ENCODE data around the gene PCSK1N.
A peak's percentile ranks its signal among the peaks of the same experiment; 100 is the strongest.
"Not testable (repeated sequence)": the region's sequence is repeated elsewhere in the genome, so short reads cannot be mapped to it uniquely, and the experiment has no call there.

PCSK1N gene, protein sequence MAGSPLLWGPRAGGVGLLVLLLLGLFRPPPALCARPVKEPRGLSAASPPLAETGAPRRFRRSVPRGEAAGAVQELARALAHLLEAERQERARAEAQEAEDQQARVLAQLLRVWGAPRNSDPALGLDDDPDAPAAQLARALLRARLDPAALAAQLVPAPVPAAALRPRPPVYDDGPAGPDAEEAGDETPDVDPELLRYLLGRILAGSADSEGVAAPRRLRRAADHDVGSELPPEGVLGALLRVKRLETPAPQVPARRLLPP
- total RNA-seq, result 3.8 reads per million, percentile 14 among the genes with 10 or more reads in this experiment

DNA sequence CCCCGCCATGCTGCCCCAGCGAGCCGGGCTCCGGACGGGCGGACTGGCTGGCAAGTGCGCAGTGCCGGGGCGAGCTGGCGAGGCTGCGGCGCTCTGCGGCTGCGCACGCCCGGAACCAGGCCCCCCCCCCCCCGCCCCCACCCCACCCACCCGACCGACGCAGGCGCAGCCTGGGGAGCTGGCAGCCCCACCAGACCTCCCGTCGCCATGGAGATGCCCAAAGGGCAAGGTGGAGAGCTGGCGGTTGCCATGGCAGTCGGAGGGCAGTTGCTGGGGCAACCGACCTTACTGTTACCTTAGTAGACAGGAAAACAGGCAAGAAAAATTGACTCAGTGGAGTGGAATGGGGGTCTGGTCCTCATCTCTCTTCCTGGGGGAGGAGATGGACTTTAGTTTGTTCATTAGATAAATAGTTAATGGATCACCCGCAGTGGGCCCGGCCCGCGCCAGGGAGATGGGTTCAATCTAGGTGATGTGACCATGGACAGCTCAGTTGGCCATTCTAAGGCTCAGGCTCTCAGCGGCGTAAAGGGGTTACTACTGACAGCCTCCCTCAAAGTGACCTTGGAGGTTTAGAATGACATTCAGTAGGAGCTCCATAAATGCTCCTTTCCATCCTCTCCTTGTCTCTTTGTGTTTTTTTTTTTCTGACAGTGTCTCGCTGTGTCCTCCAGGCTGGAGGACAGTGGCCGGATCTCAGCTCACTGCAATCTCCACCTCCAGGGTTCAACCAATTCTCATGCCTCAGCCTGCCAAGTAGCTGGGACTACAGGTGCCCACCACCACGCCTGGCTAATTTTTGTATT, at the start of gene PCSK1N:
TSS of gene PCSK1N (minus strand) at position 87 of the 806 bp plus-strand sequence. CDS start at position 9, 78 bp downstream.
- peak; percentile 23 for DNase-seq

DNA sequence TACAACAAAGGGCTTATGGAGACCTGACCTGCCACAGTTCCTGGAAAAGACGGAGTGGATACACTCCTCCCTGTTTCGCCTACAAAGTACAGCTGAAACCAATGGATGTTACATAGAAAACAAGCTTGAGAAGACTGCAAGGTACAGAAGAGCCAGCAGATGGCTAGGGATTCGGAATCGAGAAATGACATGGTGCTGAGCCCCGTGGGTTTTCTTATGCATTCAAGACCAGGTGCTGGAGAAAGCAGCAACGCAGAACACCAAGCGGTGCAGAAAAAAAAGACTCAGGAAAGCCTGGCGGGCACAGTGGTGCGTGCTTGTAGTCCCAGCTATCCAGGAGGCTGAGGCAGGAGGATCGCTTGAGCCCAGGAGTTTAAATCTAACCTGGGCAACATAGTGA, 48.3 kb upstream of the PCSK1N start:
- DNase-seq, result no peak

DNA sequence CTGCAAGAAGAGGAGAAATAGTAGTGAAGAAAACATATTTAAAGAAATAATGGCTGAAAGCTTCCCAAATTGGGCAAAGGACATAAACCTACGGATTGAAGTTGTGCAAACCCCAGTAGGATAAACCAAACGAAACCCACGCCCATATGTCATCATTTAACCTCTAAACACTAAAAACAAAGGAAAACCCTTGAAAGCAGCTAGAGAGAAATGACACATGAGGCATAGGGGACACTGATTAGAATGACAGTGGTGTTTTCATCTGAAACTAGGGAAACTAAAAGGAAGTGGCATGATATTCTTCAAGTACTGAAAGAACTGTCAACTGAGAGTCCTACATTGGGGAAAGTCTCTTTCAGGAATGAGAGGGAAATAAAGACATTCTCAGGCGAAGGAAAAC, 41.5 kb upstream of the PCSK1N start:
- DNase-seq, result not testable (repeated sequence)

DNA sequence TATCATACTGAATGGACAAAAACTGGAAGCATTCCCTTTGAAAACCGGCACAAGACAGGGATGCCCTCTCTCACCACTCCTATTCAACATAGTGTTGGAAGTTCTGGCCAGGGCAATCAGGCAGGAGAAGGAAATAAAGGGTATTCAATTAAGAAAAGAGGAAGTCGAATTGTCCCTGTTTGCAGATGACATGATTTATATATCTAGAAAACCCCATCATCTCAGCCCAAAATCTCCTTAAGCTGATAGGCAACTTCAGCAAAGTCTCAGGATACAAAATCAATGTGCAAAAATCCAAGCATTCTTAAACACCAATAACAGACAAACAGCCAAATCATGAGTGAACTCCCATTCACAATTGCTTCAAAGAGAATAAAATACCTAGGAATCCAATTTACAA, 36.6 kb upstream of the PCSK1N start:
- DNase-seq, result not testable (repeated sequence)

DNA sequence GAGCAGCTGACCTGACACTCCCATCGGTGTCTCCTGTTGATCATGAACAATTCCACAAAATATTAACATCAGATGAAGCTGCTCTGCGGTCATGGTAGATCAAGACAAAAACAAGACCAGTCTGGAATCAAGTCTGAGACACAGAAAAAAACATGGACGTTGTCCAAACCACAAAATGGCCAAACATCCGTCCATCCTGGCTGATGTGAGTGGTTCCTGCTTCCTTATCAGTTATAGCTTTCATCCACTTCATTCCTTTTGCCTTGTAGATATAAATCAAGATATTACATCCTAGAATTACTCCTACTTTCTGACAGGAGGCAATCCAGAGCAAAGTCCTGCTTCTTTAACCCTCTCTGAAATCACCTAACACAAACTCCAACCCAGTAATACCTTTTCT, 28.8 kb upstream of the PCSK1N start:
- DNase-seq, result no peak

DNA sequence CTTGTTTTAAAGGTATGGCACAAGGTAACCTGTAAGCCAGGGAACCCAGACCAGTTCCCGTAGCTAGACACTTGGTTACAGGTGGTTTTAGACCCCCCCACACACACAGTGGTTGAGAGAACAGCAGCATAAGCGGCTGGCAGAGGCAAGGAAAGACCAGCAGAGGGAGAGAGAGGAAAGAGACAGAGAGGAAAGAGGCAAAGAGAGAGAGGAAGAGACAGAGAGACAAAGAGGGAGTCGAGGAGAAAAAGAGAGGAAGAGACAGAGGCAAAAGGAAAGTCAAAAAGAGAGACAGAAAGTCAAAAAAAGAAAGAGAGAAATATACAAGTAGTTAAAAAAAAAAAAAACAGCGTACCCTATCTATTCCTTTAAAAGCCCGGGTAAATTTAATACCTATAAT, 19.5 kb upstream of the PCSK1N start:
- no peak for DNase-seq

DNA sequence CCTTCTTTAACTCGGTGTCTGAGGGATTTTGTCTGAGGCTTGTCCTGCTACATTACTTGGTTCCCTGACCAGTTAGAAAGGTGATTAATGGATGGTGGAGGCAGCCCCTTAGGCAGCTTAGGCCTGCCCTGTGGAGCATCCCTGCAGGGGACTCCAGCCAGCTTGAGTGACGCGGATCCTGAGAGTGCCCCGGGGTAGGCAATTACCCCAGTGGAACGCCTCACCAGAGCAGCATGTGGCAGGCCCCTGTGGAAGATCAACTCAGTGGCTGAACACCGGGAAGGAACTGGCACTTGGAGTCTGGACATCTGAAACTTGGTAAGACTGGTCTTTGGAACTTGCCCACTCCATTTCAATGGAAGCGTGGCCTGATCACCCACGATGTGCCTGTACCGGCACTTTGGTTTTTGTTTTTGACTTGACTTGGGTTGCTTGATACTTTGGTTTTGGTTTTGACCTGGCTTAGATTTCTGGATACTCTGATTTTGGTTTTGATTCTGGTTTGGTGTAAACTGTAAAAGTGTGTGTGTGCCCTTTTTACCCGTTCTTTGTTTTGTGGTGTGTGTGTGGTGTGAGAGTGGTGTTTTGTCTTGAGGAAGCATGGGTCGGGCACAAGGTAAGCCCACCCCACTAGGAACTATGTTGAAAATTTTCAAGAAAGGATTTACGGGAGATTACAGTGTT, 18.9 kb upstream of the PCSK1N start:
- DNase-seq, result not testable (repeated sequence)

DNA sequence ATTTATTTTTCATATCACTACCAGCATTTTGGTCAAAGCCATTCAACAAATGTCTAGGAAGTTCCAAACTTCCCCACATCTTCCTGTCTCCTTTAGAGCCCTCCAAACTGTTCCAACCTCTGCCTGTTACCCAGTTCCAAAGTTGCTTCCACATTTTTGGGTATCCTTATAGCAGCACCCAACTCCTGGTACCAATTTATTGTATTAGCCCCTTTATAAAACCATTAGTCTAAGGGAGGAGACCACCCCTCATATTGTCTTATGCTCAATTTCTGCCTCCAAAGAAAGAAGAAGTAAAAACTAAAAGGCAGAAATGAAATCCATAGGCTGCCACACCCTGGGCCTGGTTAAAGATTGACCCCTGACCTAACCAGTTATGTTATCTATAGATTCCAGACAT, 18.1 kb upstream of the PCSK1N start:
- not testable (repeated sequence) for DNase-seq

DNA sequence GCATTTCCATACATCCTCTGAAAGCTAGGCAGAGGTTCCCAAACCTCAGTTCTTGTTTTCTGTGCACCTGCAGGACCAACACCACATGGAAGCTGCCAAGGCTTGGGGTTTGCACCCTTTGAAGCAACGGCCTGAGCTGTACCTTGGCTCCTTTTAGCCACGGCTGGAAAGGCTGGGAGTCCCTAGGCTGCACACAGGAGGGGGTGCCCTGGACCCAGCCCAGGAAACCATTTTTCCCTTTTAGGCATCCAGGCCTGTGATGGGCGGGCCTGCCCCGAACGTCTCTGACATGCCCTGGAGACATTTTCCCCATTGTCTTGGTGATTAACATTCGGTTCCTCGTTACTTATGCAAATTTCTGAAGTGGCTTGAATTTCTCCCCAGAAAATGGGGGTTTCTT, 17.4 kb upstream of the PCSK1N start:
- no peak for DNase-seq

DNA sequence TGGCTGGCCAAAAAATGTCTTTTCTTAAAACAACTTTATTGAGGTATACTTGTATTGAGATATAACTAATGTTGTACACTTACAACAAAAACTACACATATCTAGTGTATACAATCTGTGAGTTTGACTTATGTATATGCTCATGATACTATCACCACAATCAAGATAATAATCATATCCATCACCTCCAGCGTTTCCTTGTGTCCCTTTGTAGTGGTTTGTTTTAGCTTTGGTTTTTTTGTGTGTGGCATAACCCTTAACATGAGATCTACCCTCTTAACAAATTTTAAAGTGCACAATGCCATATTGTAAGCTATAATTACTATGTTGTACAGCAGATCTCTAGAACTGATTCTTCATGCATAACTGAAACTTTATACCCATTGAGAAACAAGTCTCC, 13.4 kb upstream of the PCSK1N start:
- no peak for DNase-seq

DNA sequence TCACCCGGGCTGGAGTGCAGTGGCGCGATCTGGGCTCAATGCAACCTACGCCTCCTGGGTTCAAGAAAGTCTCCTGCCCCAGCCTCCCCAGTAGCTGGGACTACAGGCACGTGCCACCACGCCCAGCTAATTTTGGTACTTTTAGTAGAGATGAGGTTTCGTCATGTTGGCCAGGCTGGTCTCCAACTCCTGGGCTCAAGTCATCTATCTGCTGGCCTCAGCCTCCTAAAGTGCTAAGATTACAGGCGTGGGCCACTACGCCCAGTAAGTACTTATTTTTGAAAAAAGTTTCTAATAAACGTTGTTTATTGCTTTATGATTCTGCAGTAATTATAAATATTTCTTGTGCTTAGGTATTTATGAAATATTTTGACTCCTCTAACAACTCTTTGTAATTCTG, 4.3 kb upstream of the PCSK1N start:
- DNase-seq, result no peak

DNA sequence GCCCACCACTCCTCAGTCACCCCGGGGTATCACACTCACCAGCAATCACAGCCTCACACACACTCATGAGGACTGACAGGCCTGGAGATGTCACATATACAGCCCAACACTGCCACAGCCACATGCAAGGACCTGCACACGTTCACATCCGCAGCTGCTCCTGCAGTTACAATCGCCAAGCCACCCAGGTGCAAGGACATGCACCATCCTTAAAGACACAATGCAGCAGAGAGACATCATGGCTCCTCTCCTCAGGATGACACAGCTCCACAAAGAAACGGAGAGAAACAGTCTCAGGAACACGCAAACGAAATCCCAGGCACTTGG, 1.1 kb downstream of the PCSK1N start:
- no peak for DNase-seq

DNA sequence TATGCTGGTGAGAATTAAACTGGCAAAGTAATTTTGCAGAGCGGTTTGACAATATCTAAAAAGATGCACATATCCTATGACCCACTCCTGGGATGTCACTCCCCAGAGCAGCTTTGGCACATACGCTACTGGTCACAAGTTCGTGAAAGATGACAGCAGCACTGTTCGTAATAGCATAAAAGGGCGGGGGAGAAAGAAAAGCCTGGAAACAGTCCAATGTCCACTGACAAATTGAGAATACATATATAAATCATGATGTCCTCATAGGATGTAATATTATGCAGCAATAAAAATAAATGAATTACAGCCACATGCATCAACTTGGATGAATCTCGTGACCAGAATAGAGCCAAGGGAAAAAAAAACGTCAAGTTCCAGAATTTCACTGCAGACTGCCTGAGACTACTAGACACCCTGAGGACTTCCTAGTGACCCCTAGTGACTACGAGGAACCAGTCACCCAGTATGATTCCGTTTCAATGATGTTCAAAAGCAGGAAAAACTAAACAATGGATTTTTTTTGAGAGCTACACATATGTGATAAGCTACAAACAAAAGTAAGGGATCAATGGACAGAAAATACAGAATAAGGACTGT, 1.8 kb downstream of the PCSK1N start:
- no peak for DNase-seq

DNA sequence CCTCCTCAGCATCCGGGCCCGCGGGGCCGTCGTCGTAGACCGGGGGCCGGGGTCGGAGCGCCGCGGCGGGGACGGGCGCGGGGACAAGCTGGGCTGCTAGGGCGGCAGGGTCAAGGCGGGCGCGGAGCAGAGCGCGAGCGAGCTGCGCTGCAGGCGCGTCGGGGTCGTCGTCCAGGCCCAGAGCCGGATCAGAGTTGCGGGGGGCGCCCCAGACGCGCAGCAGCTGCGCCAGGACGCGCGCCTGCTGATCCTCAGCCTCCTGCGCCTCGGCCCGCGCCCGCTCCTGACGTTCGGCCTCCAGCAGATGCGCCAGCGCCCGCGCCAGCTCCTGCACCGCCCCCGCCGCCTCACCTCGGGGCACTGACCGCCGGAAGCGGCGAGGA, 3.5 kb downstream of the PCSK1N start:
- no peak for DNase-seq

DNA sequence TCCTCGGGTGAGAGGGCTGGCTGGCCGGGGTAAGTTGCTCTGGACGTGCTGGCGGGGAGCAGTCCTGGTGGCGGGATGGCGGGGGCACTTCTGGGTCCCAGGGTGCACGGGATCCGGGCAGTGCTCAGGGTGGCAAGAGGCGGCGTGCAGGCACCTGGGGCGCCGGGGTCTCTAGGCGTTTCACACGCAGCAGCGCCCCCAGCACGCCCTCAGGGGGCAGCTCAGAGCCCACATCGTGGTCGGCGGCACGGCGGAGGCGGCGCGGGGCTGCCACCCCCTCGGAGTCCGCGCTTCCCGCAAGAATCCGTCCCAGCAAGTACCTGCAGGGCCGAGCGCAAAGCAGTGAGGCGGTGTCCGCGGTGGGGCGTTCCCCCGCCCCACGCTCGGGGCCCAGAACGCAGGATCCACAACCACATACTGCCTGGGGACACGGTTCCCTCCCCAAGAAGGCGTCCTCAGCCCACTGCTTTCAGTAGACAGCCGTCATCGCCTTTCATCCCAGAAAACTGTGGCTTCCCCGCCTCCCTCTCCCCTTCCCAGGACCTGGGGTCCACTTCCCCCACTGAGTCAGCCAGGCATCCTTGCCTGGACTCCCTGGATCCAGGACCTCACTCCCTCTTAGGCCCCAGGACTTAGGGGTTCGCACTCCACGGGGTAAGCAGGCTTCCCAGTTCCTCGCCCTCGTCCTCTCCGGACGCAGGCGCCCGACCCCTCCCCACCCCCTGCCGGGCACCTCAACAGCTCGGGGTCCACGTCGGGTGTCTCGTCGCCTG, 4.1 kb downstream of the PCSK1N start:
- no peak for DNase-seq

DNA sequence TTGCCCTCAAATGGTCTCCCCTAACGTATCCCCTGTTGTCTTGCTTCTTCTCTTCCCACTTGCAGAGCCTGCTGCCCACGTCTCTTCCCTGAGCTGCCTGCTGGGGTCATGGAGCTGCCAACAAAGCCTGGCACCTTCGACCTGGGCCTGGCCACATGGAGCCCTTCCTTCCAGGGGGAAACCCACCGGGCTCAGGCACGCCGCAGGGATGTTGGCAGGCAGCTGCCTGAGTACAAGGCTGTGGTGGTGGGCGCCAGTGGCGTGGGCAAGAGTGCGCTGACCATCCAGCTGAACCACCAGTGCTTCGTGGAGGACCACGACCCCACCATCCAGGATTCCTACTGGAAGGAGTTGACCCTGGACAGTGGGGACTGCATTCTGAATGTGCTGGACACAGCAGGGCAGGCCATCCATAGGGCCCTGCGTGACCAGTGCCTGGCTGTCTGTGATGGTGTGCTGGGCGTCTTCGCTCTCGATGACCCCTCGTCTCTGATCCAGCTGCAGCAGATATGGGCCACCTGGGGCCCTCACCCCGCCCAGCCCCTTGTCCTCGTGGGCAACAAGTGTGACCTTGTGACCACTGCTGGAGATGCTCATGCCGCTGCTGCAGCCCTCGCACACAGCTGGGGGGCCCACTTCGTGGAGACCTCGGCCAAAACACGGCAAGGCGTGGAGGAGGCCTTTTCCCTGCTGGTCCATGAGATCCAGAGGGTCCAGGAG, 6.2 kb downstream of the PCSK1N start:
- DNase-seq, result no peak

DNA sequence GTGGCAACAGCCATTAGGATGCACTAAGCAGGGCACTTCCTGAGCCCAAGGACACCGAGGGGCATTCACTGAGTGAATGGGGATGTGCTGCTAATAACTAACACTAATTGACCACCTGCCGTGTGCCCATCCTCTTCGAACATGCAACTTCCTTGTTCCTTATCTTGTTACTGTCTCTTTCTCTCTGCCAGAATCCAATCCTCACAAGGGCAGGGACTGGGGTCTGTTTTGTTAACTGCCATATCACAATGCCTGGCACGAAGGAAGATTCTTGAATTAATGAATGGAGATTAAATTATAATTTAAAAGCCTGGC, 7.8 kb downstream of the PCSK1N start:
- no peak for DNase-seq

DNA sequence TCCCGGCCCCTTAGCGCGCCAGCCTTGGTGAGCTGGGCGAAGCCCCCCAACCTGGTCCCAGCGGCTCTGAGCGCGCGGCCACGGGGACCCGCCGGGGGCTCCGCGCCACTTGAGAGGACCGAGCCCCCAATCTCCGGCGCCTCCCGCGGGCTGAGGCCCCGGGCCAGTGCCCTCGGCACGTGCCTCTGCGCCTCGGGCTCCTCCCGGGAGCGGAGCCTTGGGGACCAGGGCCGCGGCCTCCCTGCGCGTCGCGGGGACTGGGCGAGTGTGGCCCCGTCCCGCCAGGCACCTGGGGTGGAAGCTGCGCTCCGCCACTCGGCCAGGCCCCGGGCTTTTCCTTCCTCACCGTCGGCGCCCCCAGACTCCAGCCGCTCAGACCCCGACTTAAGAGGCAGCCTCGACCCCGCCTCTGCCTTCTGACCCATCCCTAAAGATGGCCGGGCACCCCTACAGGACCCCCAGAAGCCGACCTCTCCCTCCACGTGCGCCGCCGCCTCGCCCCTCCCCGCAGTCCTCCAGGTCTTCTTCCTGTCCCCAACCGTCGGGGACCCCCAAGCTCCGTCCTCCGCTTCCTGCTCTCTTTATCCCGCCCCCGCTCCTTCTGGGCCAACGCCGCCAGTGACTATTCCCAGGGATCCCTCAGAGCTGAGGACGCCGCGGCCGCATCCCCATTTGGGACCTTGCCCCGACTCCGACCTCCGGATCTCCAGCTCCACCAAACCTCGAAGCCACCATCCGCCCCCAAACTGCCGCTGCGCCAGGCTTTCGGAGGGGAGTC, 8.3 kb downstream of the PCSK1N start:
- DNase-seq, result no peak

DNA sequence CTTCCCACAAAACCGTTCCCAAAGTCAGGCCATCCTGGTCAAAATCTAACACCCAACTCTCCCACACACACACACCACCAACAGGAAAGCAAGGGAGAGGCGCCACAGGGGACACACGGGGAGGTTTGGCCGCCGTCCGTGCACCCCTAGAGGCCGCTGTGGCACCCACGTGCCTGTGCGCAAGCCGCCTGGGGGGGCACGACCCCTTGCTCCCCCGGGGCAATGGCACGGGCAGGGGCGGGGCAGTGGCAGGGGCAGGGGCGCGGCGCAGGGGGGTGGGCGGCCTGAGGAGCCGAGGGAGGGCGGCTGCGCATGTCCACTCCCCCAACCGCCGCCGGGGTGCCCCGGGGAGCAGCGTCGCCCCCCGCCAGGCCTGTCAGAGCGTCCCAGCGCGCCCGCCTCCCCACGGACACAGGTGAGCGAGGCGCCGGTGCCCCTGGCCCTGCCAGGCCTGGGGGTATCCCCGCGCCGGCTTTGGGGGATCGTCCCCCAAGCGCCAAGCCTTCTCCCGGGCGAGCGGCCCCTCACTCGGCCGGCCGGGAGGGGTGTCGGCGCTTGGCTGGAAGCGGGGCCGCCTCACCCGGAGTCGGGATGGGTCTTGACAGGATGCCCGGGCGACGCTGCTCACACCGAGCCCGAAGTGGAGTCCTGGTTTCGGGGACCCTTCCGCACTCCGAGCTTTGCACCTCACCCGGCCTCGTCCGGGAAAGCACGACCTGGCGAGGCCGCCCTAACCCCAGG, 9.1 kb downstream of the PCSK1N start, which contains the start of gene ERAS:
TSS of gene ERAS (plus strand) at position 379 of the 741 bp plus-strand sequence. CDS start 2,611 bp downstream, outside the sequence.
- no peak for DNase-seq

DNA sequence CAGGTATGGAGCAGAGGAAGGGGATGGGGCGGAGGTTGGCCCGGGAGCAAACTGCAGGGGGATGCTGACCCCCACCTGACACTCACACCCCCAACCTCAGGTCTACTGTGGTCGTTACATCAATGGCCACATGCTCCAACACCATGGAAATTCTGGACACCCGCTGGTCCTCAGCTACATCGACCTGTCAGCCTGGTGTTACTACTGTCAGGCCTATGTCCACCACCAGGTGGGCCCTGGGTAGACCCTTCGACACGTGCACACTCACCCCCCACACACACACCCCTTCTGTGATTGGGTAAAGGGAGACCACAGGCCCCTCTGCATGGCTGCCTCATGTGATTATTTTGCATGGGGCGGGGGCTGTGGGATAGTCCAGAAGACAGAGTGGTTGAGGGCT, 11.3 kb downstream of the PCSK1N start:
- DNase-seq, result no peak

Measured in effector CD4-positive, alpha-beta T cell (primary cell).